LNCAP (cell line): ENCODE results near the gene GREM1.

ENCODE experiments used
- CTCF ChIP-seq: fragments of 450-650 bp; IDR thresholded peaks from 2 replicates; pipeline ENCODE4 v1.5.1; 2017; ENCODE audit warnings: mild to moderate bottlenecking

Gene GREM1

GRCh38 chr15:32778391-32779176 lies 60.8 kb downstream of the GREM1 start:
- no peak for TF ChIP-seq CTCF

GRCh38 chr15:32781781-32782180 lies 64.0 kb downstream of the GREM1 start:
- TF ChIP-seq CTCF = no peak

GRCh38 chr15:32784581-32784980 lies 66.8 kb downstream of the GREM1 start:
- TF ChIP-seq CTCF = no peak

- no peak for TF ChIP-seq CTCF
These were observed 69.1 kb downstream of the GREM1 start for GRCh38 chr15:32786906-32787305.

GRCh38 chr15:32787949-32788348 lies 70.1 kb downstream of the GREM1 start:
- TF ChIP-seq CTCF = no peak

GRCh38 chr15:32790352-32790999 lies 72.7 kb downstream of the GREM1 start:
- no peak for TF ChIP-seq CTCF

- no peak for TF ChIP-seq CTCF
These were observed 74.6 kb downstream of the GREM1 start for GRCh38 chr15:32792436-32792835.
